ENCODE measurements around the gene CTPS2.
"Not testable (repeated sequence)": the region's sequence is repeated elsewhere in the genome, so short reads cannot be mapped to it uniquely, and the experiment has no call there.

The CTPS2 gene

DNA sequence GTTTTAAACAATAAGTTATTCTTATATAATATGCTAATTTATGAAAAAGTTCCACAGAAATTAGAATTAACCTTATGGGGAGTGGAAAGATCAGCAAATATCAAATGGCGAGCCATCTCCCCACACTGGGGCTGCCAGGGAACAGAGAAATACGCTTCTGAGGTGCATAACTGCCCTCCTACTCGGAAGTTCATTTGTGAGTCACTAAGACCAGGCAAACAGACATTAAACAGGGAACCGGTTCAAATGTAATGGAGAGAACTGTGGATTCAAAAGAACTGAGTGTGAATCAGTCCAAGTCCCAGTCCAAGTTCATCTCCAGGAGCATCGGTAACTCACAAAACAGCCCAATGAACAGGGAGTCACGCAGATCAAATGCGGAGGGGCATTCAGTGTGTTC, 73.9 kb downstream of the CTPS2 start:
- ChIA-PET CTCF (no interaction called here), POLR2A (ENCODE audit: low non-redundant PET) (no interaction called here)
- TF ChIP-seq, protein P1, sequence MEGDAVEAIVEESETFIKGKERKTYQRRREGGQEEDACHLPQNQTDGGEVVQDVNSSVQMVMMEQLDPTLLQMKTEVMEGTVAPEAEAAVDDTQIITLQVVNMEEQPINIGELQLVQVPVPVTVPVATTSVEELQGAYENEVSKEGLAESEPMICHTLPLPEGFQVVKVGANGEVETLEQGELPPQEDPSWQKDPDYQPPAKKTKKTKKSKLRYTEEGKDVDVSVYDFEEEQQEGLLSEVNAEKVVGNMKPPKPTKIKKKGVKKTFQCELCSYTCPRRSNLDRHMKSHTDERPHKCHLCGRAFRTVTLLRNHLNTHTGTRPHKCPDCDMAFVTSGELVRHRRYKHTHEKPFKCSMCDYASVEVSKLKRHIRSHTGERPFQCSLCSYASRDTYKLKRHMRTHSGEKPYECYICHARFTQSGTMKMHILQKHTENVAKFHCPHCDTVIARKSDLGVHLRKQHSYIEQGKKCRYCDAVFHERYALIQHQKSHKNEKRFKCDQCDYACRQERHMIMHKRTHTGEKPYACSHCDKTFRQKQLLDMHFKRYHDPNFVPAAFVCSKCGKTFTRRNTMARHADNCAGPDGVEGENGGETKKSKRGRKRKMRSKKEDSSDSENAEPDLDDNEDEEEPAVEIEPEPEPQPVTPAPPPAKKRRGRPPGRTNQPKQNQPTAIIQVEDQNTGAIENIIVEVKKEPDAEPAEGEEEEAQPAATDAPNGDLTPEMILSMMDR (conservative IDR thresholded peaks at IDR 0.05; ENCODE audit: low read depth) = no peak
- DNase-seq (ENCODE audit: low spot score) = no peak
- no peak overlapping the region for H3K27ac ChIP-seq

- TF ChIP-seq, protein P1 (conservative IDR thresholded peaks at IDR 0.05; ENCODE audit: low read depth) = no peak
- no peak for DNase-seq (ENCODE audit: low spot score)
- ChIA-PET POLR2A (ENCODE audit: low non-redundant PET) (no interaction called here), CTCF (no interaction called here)
- no peak overlapping the region for H3K27ac ChIP-seq
These were observed 76.9 kb downstream of the CTPS2 start for GRCh38 chrX:16635596-16635995.

- no peak for DNase-seq (ENCODE audit: low spot score)
- TF ChIP-seq, protein P1 (conservative IDR thresholded peaks at IDR 0.05; ENCODE audit: low read depth) = no peak
- H3K27ac ChIP-seq = no peak overlapping the region
- CTCF ChIA-PET = no interaction called here
- POLR2A ChIA-PET (ENCODE audit: low non-redundant PET) = no interaction called here
These were observed 77.4 kb downstream of the CTPS2 start for GRCh38 chrX:16635040-16635439.

- no peak for DNase-seq (ENCODE audit: low spot score)
- CTCF ChIA-PET = no interaction called here
- POLR2A ChIA-PET (ENCODE audit: low non-redundant PET) = no interaction called here
- no peak overlapping the region for H3K27ac ChIP-seq
- TF ChIP-seq, protein P1 (conservative IDR thresholded peaks at IDR 0.05; ENCODE audit: low read depth) = no peak
These were observed 78.7 kb downstream of the CTPS2 start for GRCh38 chrX:16633754-16634153.

- POLR2A ChIA-PET (ENCODE audit: low non-redundant PET) = no interaction called here
- no peak overlapping the region for H3K27ac ChIP-seq
- TF ChIP-seq, protein P1 (conservative IDR thresholded peaks at IDR 0.05; ENCODE audit: low read depth) = no peak
- DNase-seq (ENCODE audit: low spot score) = no peak
- CTCF ChIA-PET = no interaction called here
These were observed 82.6 kb downstream of the CTPS2 start for GRCh38 chrX:16629909-16630308.

DNA sequence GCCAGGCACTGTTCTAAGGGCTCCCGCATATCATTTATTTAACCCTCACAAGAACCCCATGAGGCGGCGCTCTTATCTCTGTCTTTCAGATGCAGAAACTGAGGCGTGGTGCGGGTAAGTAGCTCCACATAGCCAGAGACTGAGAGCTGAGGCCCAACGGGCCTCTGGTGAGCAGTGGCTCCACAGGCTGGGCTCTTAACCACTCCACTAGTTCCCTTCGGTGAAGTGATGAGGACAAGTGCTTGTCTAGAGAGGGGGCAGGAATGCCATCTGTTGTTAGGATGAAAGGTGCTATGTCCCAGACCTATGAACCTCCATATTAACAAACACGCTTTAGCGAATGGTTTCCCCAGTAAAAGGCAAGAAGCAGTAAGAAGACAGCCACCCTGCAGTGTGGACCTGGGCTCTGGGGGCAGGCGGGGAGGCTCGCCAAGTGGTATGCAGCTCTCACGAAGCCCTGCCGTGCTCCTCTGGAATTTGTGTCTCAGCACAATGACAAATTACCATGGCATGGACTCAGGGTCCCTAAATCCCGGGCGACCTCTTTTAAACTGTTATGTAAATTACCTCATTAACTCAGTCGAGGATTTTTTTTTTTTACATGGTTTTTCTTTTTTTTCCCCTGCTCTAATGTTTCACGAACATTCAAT, 83.4 kb downstream of the CTPS2 start:
- H3K27ac ChIP-seq = no peak overlapping the region
- DNase-seq (ENCODE audit: low spot score) = no peak
- POLR2A ChIA-PET (ENCODE audit: low non-redundant PET) = no interaction called here
- TF ChIP-seq, protein P1 (conservative IDR thresholded peaks at IDR 0.05; ENCODE audit: low read depth) = no peak
- CTCF ChIA-PET = no interaction called here

- POLR2A ChIA-PET (ENCODE audit: low non-redundant PET); H3K27ac ChIP-seq; DNase-seq (ENCODE audit: low spot score); CTCF ChIA-PET: not testable (repeated sequence)
These were observed 84.0 kb downstream of the CTPS2 start for GRCh38 chrX:16628511-16628910.
